Naive thymus-derived CD8-positive, alpha-beta T cell (primary cell): Measurements from ENCODE around the gene RBM4B. TPM values are rescaled to one million over a fixed set of nuclear protein-coding genes. Genes with fewer than 3 reads are reported as not detected.

Experiments
- ATAC-seq, 2 donors: fragments of 150-1000 bp; cut with Tn5 transposase in 1 of 2; sonication (Bioruptor Pico), chemical (Tn5 transposase) in 1 of 2; 1 replicate in 1 of 2; 2 replicates in 1 of 2; pipeline ENCODE4 v1.10.0; 2021; ENCODE audit warnings: mild to moderate bottlenecking in 2 of 2, moderate library complexity in 2 of 2
- POLR2A ChIA-PET: fragments of 350-600 bp; sonication (Branson Sonifier 250); formaldehyde crosslinking; loops from one replicate; lab custom pipeline; 2021; ENCODE audit warnings: antibody characterized with exemption; lab: Charles Lee
- DNase-seq, 10 donors: peaks; one replicate each; pipeline versions ENCODE4 v3.0.0 to v3.0.0-alpha.2; 2020 to 2022
- H3K27ac Mint-ChIP-seq, 10 donors: one replicate each; pipeline ENCODE4 v1.8.0; 2020 to 2022; ENCODE audit warnings: mild to moderate bottlenecking in 10 of 10, mixed read lengths in 10 of 10, moderate library complexity in 4 of 10, inconsistent platforms in 1 of 10
- H3K27me3 Mint-ChIP-seq, 5 donors: one replicate each; pipeline ENCODE4 v1.8.0; 2021 to 2022; ENCODE audit warnings: mixed read lengths in 5 of 5
- H3K36me3 Mint-ChIP-seq, 3 donors: one replicate each; pipeline ENCODE4 v1.8.0; 2020 to 2022; ENCODE audit warnings: mixed read lengths in 3 of 3, mild to moderate bottlenecking in 2 of 3, inconsistent platforms in 1 of 3
- H3K4me1 Mint-ChIP-seq, 4 donors: one replicate each; pipeline ENCODE4 v1.8.0; 2021 to 2022; ENCODE audit warnings: mixed read lengths in 4 of 4
- H3K4me3 Mint-ChIP-seq, 10 donors: one replicate each; pipeline ENCODE4 v1.8.0; 2020 to 2022; ENCODE audit warnings: mild to moderate bottlenecking in 10 of 10, mixed read lengths in 10 of 10, moderate library complexity in 6 of 10, inconsistent platforms in 1 of 10
- H3K9me3 Mint-ChIP-seq, 9 donors: one replicate each; pipeline ENCODE4 v1.8.0; 2020 to 2022; ENCODE audit warnings: mixed read lengths in 9 of 9, mild to moderate bottlenecking in 3 of 9, inconsistent platforms in 1 of 9, moderate library complexity in 1 of 9
- polyA plus RNA-seq, 3 donors: library from polyadenylated mRNA; unstranded; fragments of 300-500 nt; fragmentation: Illumina TruSeq; gene quantifications; one replicate each; pipeline ENCODE4 v1.2.3, GENCODE V29; 2021
- total RNA-seq, 8 experiments: library from RNA in 2 of 8; stranded (reverse) in 2 of 8; gene quantifications; one replicate each; pipeline ENCODE4 v1.2.3 and lab custom pipeline; 2021 to 2026

RBM4B gene
- total and polyA plus RNA-seq, 5 experiments from 2014 or later = 7.7 to 26.0 (median 12.3) TPM

GRCh38 chr11:66718320-66718971 is 40.8 kb upstream of the RBM4B start:
- no peak overlapping the region for H3K4me3 Mint-ChIP-seq
- POLR2A ChIA-PET = interaction anchor here (0.9 kb wide), 1 partner anchor 124 kb away, joined by 3 read pairs; no protein-coding TSS in a partner anchor
- H3K27ac Mint-ChIP-seq = no peak overlapping the region
- peaks cover 0 to 9% (median 3%) of the 10 kb centered on the region in 4 donors for H3K4me1 Mint-ChIP-seq
- DNase-seq = no peak
- peaks cover 0 to 2% (median 0%) of the 10 kb centered on the region in 3 donors for H3K36me3 Mint-ChIP-seq
- no peak for ATAC-seq
- no peaks in the 10 kb centered on the region for H3K9me3 Mint-ChIP-seq
- peaks cover 12 to 97% (median 65%) of the 10 kb centered on the region in 5 donors for H3K27me3 Mint-ChIP-seq

GRCh38 chr11:66717925-66718319 is 40.2 kb upstream of the RBM4B start:
- POLR2A ChIA-PET = interaction anchor here (0.9 kb wide), 1 partner anchor 125 kb away, joined by 3 read pairs; no protein-coding TSS in a partner anchor
- Mint-ChIP-seq H3K36me3 (peaks cover 0 to 2% (median 0%) of the 10 kb centered on the region in 3 donors), H3K27ac (peak overlapping the region in 2 of 10 donors; percentile 41 to 43), H3K9me3 (no peaks in the 10 kb centered on the region), H3K4me3 (no peak overlapping the region), H3K27me3 (peaks cover 12 to 94% (median 62%) of the 10 kb centered on the region in 5 donors), H3K4me1 (peaks cover 0 to 9% (median 3%) of the 10 kb centered on the region in 4 donors)
- ATAC-seq (no peak), DNase-seq (no peak)

- DNase-seq (no peak), ATAC-seq (no peak)
- POLR2A ChIA-PET = no interaction called here
- Mint-ChIP-seq H3K27ac (no peak overlapping the region), H3K4me1 (peaks cover 0 to 9% (median 3%) of the 10 kb centered on the region in 4 donors), H3K27me3 (peaks cover 12 to 86% (median 62%) of the 10 kb centered on the region in 5 donors), H3K36me3 (peaks cover 0 to 2% (median 0%) of the 10 kb centered on the region in 3 donors), H3K9me3 (no peaks in the 10 kb centered on the region), H3K4me3 (no peak overlapping the region)
Measured at GRCh38 chr11:66716996-66717395, 39.3 kb upstream of the RBM4B start.

- H3K4me3 Mint-ChIP-seq = no peak overlapping the region
- ATAC-seq (no peak), DNase-seq (no peak)
- POLR2A ChIA-PET = no interaction called here
- H3K36me3 Mint-ChIP-seq = no peaks in the 10 kb centered on the region
- H3K27me3 Mint-ChIP-seq = peaks cover 12 to 71% (median 52%) of the 10 kb centered on the region in 5 donors
- no peaks in the 10 kb centered on the region for H3K9me3 Mint-ChIP-seq
- no peak overlapping the region for H3K27ac Mint-ChIP-seq
- H3K4me1 Mint-ChIP-seq = peaks cover 0 to 7% (median 3%) of the 10 kb centered on the region in 4 donors
Measured at GRCh38 chr11:66715346-66716085, 37.8 kb upstream of the RBM4B start.

GRCh38 chr11:66713746-66714480 is 36.2 kb upstream of the RBM4B start:
- ATAC-seq (no peak), DNase-seq (no peak)
- Mint-ChIP-seq H3K4me1 (no peaks in the 10 kb centered on the region), H3K9me3 (no peaks in the 10 kb centered on the region), H3K4me3 (no peak overlapping the region), H3K27me3 (peaks cover 10 to 55% (median 41%) of the 10 kb centered on the region in 5 donors), H3K36me3 (no peaks in the 10 kb centered on the region), H3K27ac (no peak overlapping the region)
- POLR2A ChIA-PET = no interaction called here

- POLR2A ChIA-PET = no interaction called here
- Mint-ChIP-seq H3K27me3 (peaks cover 5 to 21% (median 18%) of the 10 kb centered on the region in 5 donors), H3K27ac (no peak overlapping the region)
Measured at GRCh38 chr11:66710384-66710930, 32.8 kb upstream of the RBM4B start.

GRCh38 chr11:66708701-66709100 is 31.0 kb upstream of the RBM4B start:
- POLR2A ChIA-PET = interaction anchor here (0.6 kb wide), 1 partner anchor 769 kb away, joined by 5 read pairs; no protein-coding TSS in a partner anchor
- peaks cover 0 to 4% (median 2%) of the 10 kb centered on the region in 4 donors for H3K4me1 Mint-ChIP-seq
- ATAC-seq (no peak), DNase-seq (no peak)
- no peak overlapping the region for H3K27ac Mint-ChIP-seq
- H3K4me3 Mint-ChIP-seq = no peak overlapping the region
- H3K36me3 Mint-ChIP-seq = no peaks in the 10 kb centered on the region
- no peaks in the 10 kb centered on the region for H3K9me3 Mint-ChIP-seq
- peaks cover 0 to 8% (median 3%) of the 10 kb centered on the region in 5 donors for H3K27me3 Mint-ChIP-seq

More at GRCh38 chr11:66710384-66710930, 32.8 kb upstream of the RBM4B start:
- Mint-ChIP-seq H3K4me1 (peaks cover 0 to 2% (median 0%) of the 10 kb centered on the region in 4 donors), H3K9me3 (no peaks in the 10 kb centered on the region), H3K36me3 (no peaks in the 10 kb centered on the region), H3K4me3 (no peak overlapping the region)
- DNase-seq (no peak), ATAC-seq (no peak)

- Mint-ChIP-seq H3K36me3 (no peaks in the 10 kb centered on the region), H3K4me1 (peaks cover 0 to 4% (median 2%) of the 10 kb centered on the region in 4 donors), H3K9me3 (no peaks in the 10 kb centered on the region), H3K27ac (peak overlapping the region in 1 of 10 donors; percentile 48), H3K27me3 (peaks cover 0 to 3% (median 0%) of the 10 kb centered on the region in 5 donors), H3K4me3 (no peak overlapping the region)
- POLR2A ChIA-PET = no interaction called here
- DNase-seq (no peak), ATAC-seq (no peak)
Measured at GRCh38 chr11:66708094-66708493, 30.4 kb upstream of the RBM4B start.

- H3K9me3 Mint-ChIP-seq = no peaks in the 10 kb centered on the region
- DNase-seq (no peak), ATAC-seq (no peak)
- no peaks in the 10 kb centered on the region for H3K36me3 Mint-ChIP-seq
- no peak overlapping the region for H3K4me3 Mint-ChIP-seq
- POLR2A ChIA-PET = no interaction called here
- peaks cover 0 to 4% (median 2%) of the 10 kb centered on the region in 4 donors for H3K4me1 Mint-ChIP-seq
- H3K27ac Mint-ChIP-seq = no peak overlapping the region
- peaks cover 0 to 3% (median 0%) of the 10 kb centered on the region in 5 donors for H3K27me3 Mint-ChIP-seq
Measured at GRCh38 chr11:66707486-66707885, 29.8 kb upstream of the RBM4B start.

- H3K27me3 Mint-ChIP-seq = peaks cover 0 to 3% (median 0%) of the 10 kb centered on the region in 5 donors
- no peak overlapping the region for H3K27ac Mint-ChIP-seq
- H3K4me1 Mint-ChIP-seq = peaks cover 0 to 4% (median 2%) of the 10 kb centered on the region in 4 donors
- H3K4me3 Mint-ChIP-seq = no peak overlapping the region
- ATAC-seq (no peak), DNase-seq (no peak)
- H3K9me3 Mint-ChIP-seq = no peaks in the 10 kb centered on the region
- H3K36me3 Mint-ChIP-seq = no peaks in the 10 kb centered on the region
- POLR2A ChIA-PET = no interaction called here
Measured at GRCh38 chr11:66706989-66707388, 29.3 kb upstream of the RBM4B start.

GRCh38 chr11:66705587-66706335 is 28.1 kb upstream of the RBM4B start:
- Mint-ChIP-seq H3K36me3 (no peaks in the 10 kb centered on the region), H3K4me3 (no peak overlapping the region), H3K4me1 (peaks cover 0 to 14% (median 4%) of the 10 kb centered on the region in 4 donors), H3K27ac (peak overlapping the region in 1 of 10 donors; percentile 68), H3K27me3 (no peaks in the 10 kb centered on the region), H3K9me3 (no peaks in the 10 kb centered on the region)
- POLR2A ChIA-PET = no interaction called here
- ATAC-seq = no peak
- DNase-seq = no peak
